GM13976 (cell line): ENCODE data around the gene PLEKHG3.

Experiments used
- DNase-seq: peaks from one replicate; pipeline ENCODE4 v3.0.0; 2012; ENCODE audit warnings: low spot score
- CTCF ChIP-seq: IDR thresholded peaks from 2 replicates; pipeline ENCODE4 v1.5.1; 2012; ENCODE audit warnings: borderline replicate concordance, mild to moderate bottlenecking; ENCODE audit not compliant: insufficient read depth; ENCODE audit errors: extremely low read depth, missing control alignments, control extremely low read depth
- in situ Hi-C: fragments of 300-500 bp; cut with MboI; formaldehyde crosslinking; loops from one replicate; pipeline ENCODE4 v1.12.0; 2022; ENCODE audit warnings: low sequenced_read_pairs, mixed read lengths, inconsistent platforms; ENCODE audit not compliant: unreplicated experiment

Gene PLEKHG3

DNA sequence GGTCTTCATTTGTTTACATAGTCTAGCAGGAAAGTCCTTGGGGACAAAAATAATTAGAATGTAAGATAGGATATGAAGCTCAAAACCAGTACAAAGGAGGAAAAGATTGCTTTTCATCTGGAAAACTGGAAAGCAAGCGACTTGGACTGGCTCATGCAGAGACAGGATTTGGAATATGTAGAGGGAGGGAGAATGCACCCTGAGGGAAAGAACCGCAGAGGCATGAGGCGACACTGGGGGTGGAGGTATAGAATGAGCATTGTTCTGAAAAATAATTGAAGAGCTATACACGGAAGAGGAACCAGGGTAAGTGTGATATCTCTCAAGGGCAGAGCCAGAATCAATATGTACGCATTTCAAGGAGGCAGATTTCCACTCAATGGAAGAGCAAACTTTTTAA, 85.5 kb downstream of the PLEKHG3 start:
- TF ChIP-seq CTCF: no peak
- no peak for DNase-seq
- in situ Hi-C loops: no loop called here

DNA sequence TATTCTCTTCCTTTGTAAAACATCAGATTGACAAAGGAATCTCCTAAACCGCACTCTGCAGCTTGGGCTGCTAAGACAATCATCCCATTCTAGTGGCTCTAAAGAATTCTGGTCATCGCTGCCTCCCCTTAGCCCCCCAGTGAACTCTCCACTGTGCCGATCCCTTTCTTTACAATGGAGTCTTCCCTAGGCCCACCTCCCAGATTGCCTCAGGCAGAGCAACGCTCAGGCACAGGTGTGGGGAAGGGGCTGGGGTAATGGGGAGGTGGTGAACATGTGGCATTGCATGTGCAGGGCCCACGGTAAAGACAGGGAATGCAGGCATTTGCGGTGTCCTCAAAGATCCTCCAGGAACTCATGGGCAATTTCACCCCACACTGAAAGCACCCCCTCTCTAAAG, 86.3 kb downstream of the PLEKHG3 start:
- in situ Hi-C loops: no loop called here
- TF ChIP-seq CTCF: no peak
- no peak for DNase-seq

- TF ChIP-seq CTCF: no peak
- DNase-seq: no peak
- in situ Hi-C loops: no loop called here
Observed at GRCh38 chr14:64792231-64792630, 88.0 kb downstream of the PLEKHG3 start.

GRCh38 chr14:64792871-64793560, 88.8 kb downstream of the PLEKHG3 start:
- no peak for TF ChIP-seq CTCF
- no peak for DNase-seq
- in situ Hi-C loops: no loop called here

GRCh38 chr14:64795211-64795610, 91.0 kb downstream of the PLEKHG3 start:
- in situ Hi-C loops: no loop called here
- no peak for DNase-seq
- TF ChIP-seq CTCF: no peak

DNA sequence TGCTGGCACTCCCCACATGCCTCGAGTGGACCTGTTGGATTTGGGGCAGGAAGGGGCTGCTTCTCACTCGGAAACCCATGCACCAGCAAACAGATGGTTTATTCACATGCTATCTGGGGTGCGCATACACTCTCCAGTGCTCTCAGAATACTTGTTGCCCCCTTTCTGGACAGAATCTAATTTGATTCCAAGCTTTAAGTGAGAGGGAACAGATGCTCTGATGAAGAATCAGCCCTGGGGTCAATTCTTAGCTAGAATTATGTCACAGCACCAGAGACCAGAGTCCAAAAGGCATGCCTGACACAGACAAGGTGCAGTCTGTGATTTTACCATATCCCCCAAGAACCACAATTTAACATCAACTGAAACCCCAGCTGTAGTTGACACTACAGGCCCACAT, 91.7 kb downstream of the PLEKHG3 start:
- no peak for DNase-seq
- no peak for TF ChIP-seq CTCF
- in situ Hi-C loops: no loop called here

DNA sequence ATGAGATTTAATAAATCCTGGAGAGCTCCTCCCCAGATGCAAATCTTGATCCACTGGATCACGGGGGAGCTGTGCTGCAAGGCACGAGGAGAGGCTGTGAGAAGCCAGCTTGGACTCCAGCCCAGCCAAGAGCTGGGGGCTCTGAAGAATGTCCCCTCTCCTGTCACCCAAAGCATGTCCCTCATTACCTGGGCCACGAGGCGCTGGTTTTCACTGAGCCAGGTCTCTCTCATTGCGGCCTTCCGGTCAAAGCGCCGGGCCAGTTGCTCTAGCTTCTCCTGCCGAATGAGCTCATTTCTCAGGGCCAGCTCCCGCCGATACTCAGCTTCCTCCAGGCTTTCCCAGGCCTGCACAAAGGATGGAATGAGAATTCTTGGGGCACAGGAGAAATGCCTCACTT, 92.1 kb downstream of the PLEKHG3 start:
- in situ Hi-C loops: no loop called here
- DNase-seq: no peak
- no peak for TF ChIP-seq CTCF
